Measurements from ENCODE around the gene MLLT10. TPM values are rescaled to one million over a fixed set of nuclear protein-coding genes. Genes with fewer than 3 reads are reported as not detected.

MLLT10 gene
- total RNA-seq, 1 experiment from 2014 or later = 45.2 TPM

- Histone ChIP-seq H3K4me3 (replicated peaks in 1 of 2; ENCODE audit: low read depth in 1 of 2, low read length in 2 of 2) (no peak overlapping the region), H3K27me3 (ENCODE audit: insufficient read depth, low read length) (no peaks in the 10 kb centered on the region), H3K9ac (ENCODE audit: low read length) (no peak overlapping the region), H3K9me2 (ENCODE audit: insufficient read depth) (no peaks in the 10 kb centered on the region), H4K20me1 (ENCODE audit: insufficient read depth) (peaks cover 5% of the 10 kb centered on the region; the same call in 1 of the 2 replicates), H3K4me1 (ENCODE audit: control insufficient read depth in 1 of 2, insufficient read depth in 2 of 2, low read length in 2 of 2) (no peaks in the 10 kb centered on the region), H3K9me3 (ENCODE audit: control insufficient read depth in 1 of 2, insufficient read depth in 1 of 2, low read depth in 1 of 2, low read length in 2 of 2) (no peaks in the 10 kb centered on the region), H2AFZ (ENCODE audit: low read depth, low read length, poor library complexity, severe bottlenecking) (no peak overlapping the region), H3K79me2 (ENCODE audit: insufficient read depth, low read length) (peaks cover 19% of the 10 kb centered on the region), H3K4me2 (ENCODE audit: low read length) (no peak overlapping the region), H3K27ac (ENCODE audit: low read depth, low read length) (no peak overlapping the region), H3K36me3 (ENCODE audit: control insufficient read depth in 1 of 2, insufficient read depth in 2 of 2, low read length in 2 of 2) (no peaks in the 10 kb centered on the region; a peak in 1 of 4 replicates)
- intact Hi-C loops (cut with micrococcal nuclease) = no loop called here
- DNase-seq (ENCODE audit: low read depth, low spot score) (no peak), ATAC-seq (no peak)
- ChIA-PET CTCF (no interaction called here), POLR2A (no interaction called here), RAD21 (ENCODE audit: low non-redundant PET in 1 of 2, low total read pairs in 2 of 2, uncharacterized antibody in 2 of 2, unreplicated experiment in 2 of 2) (no interaction called here)
- no peak for TF ChIP-seq MAX (IDR thresholded peaks at IDR 0.05)
- no peak for TF ChIP-seq CBX3 (IDR thresholded peaks at IDR 0.05; ENCODE audit: low read depth)
- no peak for TF ChIP-seq SP1 (IDR thresholded peaks at IDR 0.05; ENCODE audit: low read depth)
- TF ChIP-seq EZH2 (IDR thresholded peaks at IDR 0.05) = no peak
- no peak for TF ChIP-seq YY1 (IDR thresholded peaks at IDR 0.05; ENCODE audit: extremely low read depth, insufficient replicate concordance, low read depth, low read length)
- TF ChIP-seq ZFX (IDR thresholded peaks at IDR 0.05) = no peak
- no peak for TF ChIP-seq CEBPB (IDR thresholded peaks at IDR 0.05; ENCODE audit: low read depth)
- TF ChIP-seq, protein P1, sequence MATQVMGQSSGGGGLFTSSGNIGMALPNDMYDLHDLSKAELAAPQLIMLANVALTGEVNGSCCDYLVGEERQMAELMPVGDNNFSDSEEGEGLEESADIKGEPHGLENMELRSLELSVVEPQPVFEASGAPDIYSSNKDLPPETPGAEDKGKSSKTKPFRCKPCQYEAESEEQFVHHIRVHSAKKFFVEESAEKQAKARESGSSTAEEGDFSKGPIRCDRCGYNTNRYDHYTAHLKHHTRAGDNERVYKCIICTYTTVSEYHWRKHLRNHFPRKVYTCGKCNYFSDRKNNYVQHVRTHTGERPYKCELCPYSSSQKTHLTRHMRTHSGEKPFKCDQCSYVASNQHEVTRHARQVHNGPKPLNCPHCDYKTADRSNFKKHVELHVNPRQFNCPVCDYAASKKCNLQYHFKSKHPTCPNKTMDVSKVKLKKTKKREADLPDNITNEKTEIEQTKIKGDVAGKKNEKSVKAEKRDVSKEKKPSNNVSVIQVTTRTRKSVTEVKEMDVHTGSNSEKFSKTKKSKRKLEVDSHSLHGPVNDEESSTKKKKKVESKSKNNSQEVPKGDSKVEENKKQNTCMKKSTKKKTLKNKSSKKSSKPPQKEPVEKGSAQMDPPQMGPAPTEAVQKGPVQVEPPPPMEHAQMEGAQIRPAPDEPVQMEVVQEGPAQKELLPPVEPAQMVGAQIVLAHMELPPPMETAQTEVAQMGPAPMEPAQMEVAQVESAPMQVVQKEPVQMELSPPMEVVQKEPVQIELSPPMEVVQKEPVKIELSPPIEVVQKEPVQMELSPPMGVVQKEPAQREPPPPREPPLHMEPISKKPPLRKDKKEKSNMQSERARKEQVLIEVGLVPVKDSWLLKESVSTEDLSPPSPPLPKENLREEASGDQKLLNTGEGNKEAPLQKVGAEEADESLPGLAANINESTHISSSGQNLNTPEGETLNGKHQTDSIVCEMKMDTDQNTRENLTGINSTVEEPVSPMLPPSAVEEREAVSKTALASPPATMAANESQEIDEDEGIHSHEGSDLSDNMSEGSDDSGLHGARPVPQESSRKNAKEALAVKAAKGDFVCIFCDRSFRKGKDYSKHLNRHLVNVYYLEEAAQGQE (IDR thresholded peaks at IDR 0.05; ENCODE audit: low read depth) = no peak
- TF ChIP-seq ZNF274 (IDR thresholded peaks at IDR 0.05; ENCODE audit: low read depth, low read length) = no peak
- no peak for TF ChIP-seq POLR2AphosphoS5 (IDR thresholded peaks at IDR 0.05; ENCODE audit: low read depth, low read length)
- no peak for TF ChIP-seq RAD21 (IDR thresholded peaks at IDR 0.05; ENCODE audit: low read depth)
- TF ChIP-seq TCF7L2 (IDR thresholded peaks at IDR 0.05; ENCODE audit: borderline replicate concordance, extremely low read depth, insufficient read depth, insufficient read length) = no peak
- BruUV-seq (replicated peaks) = no TSS peak
These were observed 155.8 kb downstream of the MLLT10 start for GRCh38 chr10:21689881-21690280.
